GM12872 (cell line): ENCODE measurements around the gene AKAP7.

Experiments
- CTCF ChIP-seq: IDR thresholded peaks from 3 replicates; pipeline ENCODE4 v1.5.1; 2011; ENCODE audit warnings: low read depth, mild to moderate bottlenecking, low read length, moderate library complexity; ENCODE audit not compliant: insufficient read depth

Gene AKAP7

GRCh38 chr6:131124336-131125071 lies 10.8 kb upstream of the AKAP7 start:
- no peak for TF ChIP-seq CTCF

GRCh38 chr6:131125431-131125830 lies 9.8 kb upstream of the AKAP7 start:
- TF ChIP-seq CTCF = no peak

- TF ChIP-seq CTCF = no peak
Observed at GRCh38 chr6:131129689-131130553, 5.3 kb upstream of the AKAP7 start.

GRCh38 chr6:131130554-131130940 lies 4.7 kb upstream of the AKAP7 start:
- TF ChIP-seq CTCF = no peak

GRCh38 chr6:131132360-131132759 lies 2.9 kb upstream of the AKAP7 start:
- TF ChIP-seq CTCF = no peak

- no peak for TF ChIP-seq CTCF
Observed at GRCh38 chr6:131134220-131134979, 867 bp upstream of the AKAP7 start.

- TF ChIP-seq CTCF = no peak
Observed at GRCh38 chr6:131134980-131135243, 355 bp upstream of the AKAP7 start.
